Activated CD4-positive, alpha-beta T cell treated with anti-CD3 and anti-CD28 coated beads for 36 hours (primary cell): ENCODE data around the gene PEX10. TPM values are rescaled to one million over a fixed set of nuclear protein-coding genes. Genes with fewer than 3 reads are reported as not detected.
"Not testable (repeated sequence)": the region's sequence is repeated elsewhere in the genome, so short reads cannot be mapped to it uniquely, and the experiment has no call there.

Experiments used
- ATAC-seq: fragments of 200-7000 bp; cut with Tn5 transposase; one replicate; pipeline ENCODE4 v1.10.0; 2021; ENCODE audit warnings: mild to moderate bottlenecking, moderate library complexity
- CTCF ChIA-PET: fragments of 350-600 bp; sonication (Branson Sonifier 250); formaldehyde crosslinking; loops from one replicate; lab custom pipeline; 2021; ENCODE audit warnings: antibody characterized with exemption; lab: Charles Lee
- POLR2A ChIA-PET: fragments of 350-600 bp; sonication (Branson Sonifier 250); formaldehyde crosslinking; loops from one replicate; lab custom pipeline; 2021; ENCODE audit warnings: antibody characterized with exemption, inconsistent platforms; lab: Charles Lee
- DNase-seq: peaks from one replicate; pipeline ENCODE4 v3.0.0-alpha.2; 2020
- H3K27ac Mint-ChIP-seq: one replicate; pipeline ENCODE4 v1.8.0; 2021; ENCODE audit warnings: mixed read lengths
- H3K27me3 Mint-ChIP-seq: one replicate; pipeline ENCODE4 v1.8.0; 2021; ENCODE audit warnings: mixed read lengths
- H3K36me3 Mint-ChIP-seq: one replicate; pipeline ENCODE4 v1.8.0; 2021; ENCODE audit warnings: low read depth, mixed read lengths
- H3K4me1 Mint-ChIP-seq: one replicate; pipeline ENCODE4 v1.8.0; 2021; ENCODE audit warnings: mixed read lengths
- H3K4me3 Mint-ChIP-seq: one replicate; pipeline ENCODE4 v1.8.0; 2021; ENCODE audit warnings: mild to moderate bottlenecking, moderate library complexity, mixed read lengths
- H3K9me3 Mint-ChIP-seq: one replicate; pipeline ENCODE4 v1.8.0; 2021; ENCODE audit warnings: low read depth, mixed read lengths
- intact Hi-C, 2 experiments: fragments of 100-400 bp; cut with DNase I in 1 of 2; cut with micrococcal nuclease in 1 of 2; formaldehyde crosslinking; loops; one replicate each; pipeline versions ENCODE4 v1.14.2 to v1.15.1; 2022 to 2024; cut with DNase I, micrococcal nuclease
- total RNA-seq, 2 experiments: library from RNA; stranded (reverse); gene quantifications; one replicate each; pipeline ENCODE4 v1.2.3, GENCODE V29; 2021

Gene PEX10
- 10 to 100 TPM; 15.1 to 17.7 TPM for total RNA-seq

- ChIA-PET CTCF (interaction anchor here (0.7 to 1.8 kb wide), 3 partner anchors 135 to 457 kb away, joined by 3 to 9 read pairs (median 4); no protein-coding TSS in a partner anchor), POLR2A (interaction anchor here (0.9 kb wide), 1 partner anchor 134 kb away, joined by 3 read pairs; no protein-coding TSS in a partner anchor)
- peak; percentile 89 for ATAC-seq
- Mint-ChIP-seq H3K4me1 (peaks cover 38% of the 10 kb centered on the region), H3K27me3 (no peaks in the 10 kb centered on the region), H3K36me3 (peaks cover 10% of the 10 kb centered on the region), H3K9me3 (no peaks in the 10 kb centered on the region), H3K27ac (peak within 1 kb of the TSS; percentile 85), H3K4me3 (peak within 1 kb of the TSS; percentile 83)
- DNase-seq, result peak; percentile 100
- intact Hi-C loops, result loop anchor here (1.0 to 5.0 kb wide), 10 partner anchors 114 to 1488 kb away; partner anchors contain the start of genes PRXL2B (in 2 of the 2), C1orf174 (in 1 of the 2), FAAP20 (in 1 of the 2) and MIB2 (in 1 of the 2)
Measured at GRCh38 chr1:2412395-2412772, at the start of gene PEX10. TSS of gene PEX10 (minus strand) at chr1:2412564. CDS start at chr1:2412502, 62 bp downstream.

GRCh38 chr1:2460996-2461751, 48.8 kb upstream of the PEX10 start:
- Mint-ChIP-seq H3K27ac (no peak overlapping the region), H3K9me3 (no peaks in the 10 kb centered on the region), H3K4me3 (no peak overlapping the region), H3K36me3 (no peaks in the 10 kb centered on the region), H3K4me1 (no peaks in the 10 kb centered on the region), H3K27me3 (no peaks in the 10 kb centered on the region)
- ATAC-seq (no peak), DNase-seq (no peak)
- ChIA-PET CTCF (interaction anchor here (0.6 to 0.7 kb wide), 2 partner anchors 24 to 393 kb away, joined by 3 read pairs; no protein-coding TSS in a partner anchor), POLR2A (no interaction called here)
- intact Hi-C loops, result no loop called here

GRCh38 chr1:2460203-2460602, 47.8 kb upstream of the PEX10 start:
- DNase-seq, result no peak
- no peaks in the 10 kb centered on the region for H3K36me3 Mint-ChIP-seq
- no peak overlapping the region for H3K4me3 Mint-ChIP-seq
- ChIA-PET POLR2A (interaction anchor here (0.6 kb wide), 1 partner anchor 357 kb away, joined by 4 read pairs; no protein-coding TSS in a partner anchor), CTCF (interaction anchor here (0.6 to 0.7 kb wide), 2 partner anchors 70 to 394 kb away, joined by 3 read pairs; no protein-coding TSS in a partner anchor)
- H3K27ac Mint-ChIP-seq, result no peak overlapping the region
- no peak for ATAC-seq
- H3K27me3 Mint-ChIP-seq, result no peaks in the 10 kb centered on the region
- H3K9me3 Mint-ChIP-seq, result no peaks in the 10 kb centered on the region
- no peaks in the 10 kb centered on the region for H3K4me1 Mint-ChIP-seq
- intact Hi-C loops, result no loop called here

GRCh38 chr1:2459757-2460156, 47.4 kb upstream of the PEX10 start:
- DNase-seq (no peak), ATAC-seq (no peak)
- Mint-ChIP-seq H3K9me3 (no peaks in the 10 kb centered on the region), H3K27ac (no peak overlapping the region), H3K36me3 (no peaks in the 10 kb centered on the region), H3K4me1 (no peaks in the 10 kb centered on the region), H3K4me3 (no peak overlapping the region), H3K27me3 (no peaks in the 10 kb centered on the region)
- intact Hi-C loops, result no loop called here
- CTCF ChIA-PET, result interaction anchor here (0.6 kb wide), 1 partner anchor 70 kb away, joined by 3 read pairs; no protein-coding TSS in a partner anchor
- POLR2A ChIA-PET, result interaction anchor here (0.6 kb wide), 1 partner anchor 356 kb away, joined by 4 read pairs; no protein-coding TSS in a partner anchor

- POLR2A ChIA-PET, ATAC-seq, intact Hi-C loops, DNase-seq, H3K4me3 Mint-ChIP-seq, H3K36me3 Mint-ChIP-seq, H3K27me3 Mint-ChIP-seq, H3K27ac Mint-ChIP-seq, H3K9me3 Mint-ChIP-seq, H3K4me1 Mint-ChIP-seq: not testable (repeated sequence)
- CTCF ChIA-PET, result interaction anchor here (0.6 kb wide), 1 partner anchor 124 kb away, joined by 3 read pairs; no protein-coding TSS in a partner anchor
Measured at GRCh38 chr1:2459102-2459753, 46.9 kb upstream of the PEX10 start.

GRCh38 chr1:2458687-2459086, 46.3 kb upstream of the PEX10 start:
- DNase-seq (peak; percentile 27), ATAC-seq (no peak)
- Mint-ChIP-seq H3K27me3 (no peaks in the 10 kb centered on the region), H3K27ac (no peak overlapping the region), H3K36me3 (no peaks in the 10 kb centered on the region), H3K4me1 (no peaks in the 10 kb centered on the region), H3K4me3 (no peak overlapping the region), H3K9me3 (no peaks in the 10 kb centered on the region)
- ChIA-PET POLR2A (no interaction called here), CTCF (interaction anchor here (0.6 kb wide), 1 partner anchor 123 kb away, joined by 3 read pairs; no protein-coding TSS in a partner anchor)
- intact Hi-C loops, result no loop called here

- intact Hi-C loops, result no loop called here
- ChIA-PET POLR2A (no interaction called here), CTCF (no interaction called here)
Measured at GRCh38 chr1:2457444-2457843, 45.1 kb upstream of the PEX10 start.

GRCh38 chr1:2455757-2456156, 43.4 kb upstream of the PEX10 start:
- Mint-ChIP-seq H3K36me3 (no peaks in the 10 kb centered on the region), H3K9me3 (no peaks in the 10 kb centered on the region), H3K27ac (no peak overlapping the region), H3K4me3 (no peak overlapping the region), H3K4me1 (no peaks in the 10 kb centered on the region), H3K27me3 (no peaks in the 10 kb centered on the region)
- DNase-seq (no peak), ATAC-seq (no peak)
- POLR2A ChIA-PET, result no interaction called here
- intact Hi-C loops, result no loop called here
- CTCF ChIA-PET, result no interaction called here

More at GRCh38 chr1:2457444-2457843, 45.1 kb upstream of the PEX10 start:
- no peaks in the 10 kb centered on the region for H3K27me3 Mint-ChIP-seq
- no peaks in the 10 kb centered on the region for H3K36me3 Mint-ChIP-seq
- H3K9me3 Mint-ChIP-seq, result no peaks in the 10 kb centered on the region
- DNase-seq, result no peak
- H3K4me3 Mint-ChIP-seq, result no peak overlapping the region
- H3K27ac Mint-ChIP-seq, result no peak overlapping the region
- H3K4me1 Mint-ChIP-seq, result no peaks in the 10 kb centered on the region
- ATAC-seq, result no peak

- intact Hi-C loops, result no loop called here
- Mint-ChIP-seq H3K36me3 (no peaks in the 10 kb centered on the region), H3K27ac (no peak overlapping the region), H3K4me1 (no peaks in the 10 kb centered on the region), H3K4me3 (no peak overlapping the region), H3K27me3 (no peaks in the 10 kb centered on the region), H3K9me3 (no peaks in the 10 kb centered on the region)
- ChIA-PET POLR2A (no interaction called here), CTCF (no interaction called here)
- DNase-seq (no peak), ATAC-seq (no peak)
Measured at GRCh38 chr1:2454227-2454626, 41.9 kb upstream of the PEX10 start.

- DNase-seq, result no peak
- H3K36me3 Mint-ChIP-seq, result no peaks in the 10 kb centered on the region
- intact Hi-C loops, result no loop called here
- H3K4me1 Mint-ChIP-seq, result no peaks in the 10 kb centered on the region
- ChIA-PET CTCF (no interaction called here), POLR2A (no interaction called here)
- H3K4me3 Mint-ChIP-seq, result no peak overlapping the region
- H3K27me3 Mint-ChIP-seq, result no peaks in the 10 kb centered on the region
- H3K27ac Mint-ChIP-seq, result no peak overlapping the region
- no peaks in the 10 kb centered on the region for H3K9me3 Mint-ChIP-seq
- no peak for ATAC-seq
Measured at GRCh38 chr1:2452932-2453315, 40.6 kb upstream of the PEX10 start.

GRCh38 chr1:2452201-2452931, 40.0 kb upstream of the PEX10 start:
- no peak overlapping the region for H3K27ac Mint-ChIP-seq
- no peaks in the 10 kb centered on the region for H3K36me3 Mint-ChIP-seq
- H3K9me3 Mint-ChIP-seq, result no peaks in the 10 kb centered on the region
- intact Hi-C loops, result no loop called here
- ATAC-seq (no peak), DNase-seq (no peak)
- POLR2A ChIA-PET, result no interaction called here
- H3K27me3 Mint-ChIP-seq, result no peaks in the 10 kb centered on the region
- CTCF ChIA-PET, result no interaction called here
- H3K4me1 Mint-ChIP-seq, result no peaks in the 10 kb centered on the region
- no peak overlapping the region for H3K4me3 Mint-ChIP-seq
